Uterus (tissue), 4 donors: ENCODE data around the gene CYGB. TPM values are rescaled to one million over a fixed set of nuclear protein-coding genes. Genes with fewer than 3 reads are reported as not detected.
"Not testable (repeated sequence)": the region's sequence is repeated elsewhere in the genome, so short reads cannot be mapped to it uniquely, and the experiment has no call there.

Experiments
- DNase-seq, 2 donors: peaks; one replicate each; pipeline ENCODE4 v3.0.0-alpha.2; 2019 to 2020
- H3K27ac ChIP-seq, 2 donors: fragments of 200-600 bp; sonication (generic); 1 replicate in 1 of 2; 2 replicates in 1 of 2; pipeline ENCODE4 v1.5.1; 2016 to 2018
- H3K27me3 ChIP-seq, 2 donors: fragments of 200-600 bp; sonication (generic); one replicate each; pipeline ENCODE4 v1.5.1; 2018 to 2019; ENCODE audit warnings: control low read depth in 1 of 2
- H3K36me3 ChIP-seq, 2 donors: fragments of 200-600 bp; sonication (generic); one replicate each; pipeline ENCODE4 v1.5.1; 2019; ENCODE audit warnings: control low read depth in 1 of 2
- H3K4me1 ChIP-seq, 2 donors: fragments of 200-600 bp; sonication (generic); one replicate each; pipeline ENCODE4 v1.5.1; 2018 to 2019; ENCODE audit warnings: control low read depth in 1 of 2
- H3K4me3 ChIP-seq, 2 donors: fragments of 200-600 bp; sonication (generic); 1 replicate in 1 of 2; 2 replicates in 1 of 2; pipeline ENCODE4 v1.5.1; 2018 to 2019; ENCODE audit warnings: mild to moderate bottlenecking in 1 of 2
- H3K9me3 ChIP-seq, 2 donors: fragments of 200-600 bp; sonication (generic); one replicate each; pipeline ENCODE4 v1.5.1; 2019; ENCODE audit warnings: control low read depth in 1 of 2
- CTCF ChIP-seq, 4 experiments: fragments of 200-600 bp in 2 of 4; fragments of 450-650 bp in 2 of 4; sonication (generic) in 2 of 4; IDR thresholded peaks; one replicate each; pipeline ENCODE4 v1.5.1; 2016 to 2019; ENCODE audit warnings: antibody characterized with exemption in 4 of 4, mild to moderate bottlenecking in 2 of 4, moderate library complexity in 1 of 4
- POLR2A ChIP-seq, 2 donors: fragments of 450-650 bp; IDR thresholded peaks; one replicate each; pipeline ENCODE4 v1.6.1; 2016; ENCODE audit warnings: antibody characterized with exemption in 2 of 2, mild to moderate bottlenecking in 1 of 2, moderate library complexity in 1 of 2
- intact Hi-C: fragments of 100-400 bp; cut with DNase I; formaldehyde crosslinking; loops from one replicate; pipeline ENCODE4 v1.15.1; 2023; ENCODE audit warnings: low total_unique reads
- total RNA-seq, 4 donors: library from RNA; depleted of rRNA in 3 of 4; stranded (reverse); fragments of >200 nt in 3 of 4; gene quantifications; one replicate each; pipeline versions ENCODE4 v1.1.0 to v1.2.4, GENCODE V29; 2014 to 2023
- donor health status: DM: yes; HTN: yes; CAD: no.

CYGB gene
- total RNA-seq, 4 donors from 2014 or later = 7.8 to 33.2 (median 19.8) TPM

DNA sequence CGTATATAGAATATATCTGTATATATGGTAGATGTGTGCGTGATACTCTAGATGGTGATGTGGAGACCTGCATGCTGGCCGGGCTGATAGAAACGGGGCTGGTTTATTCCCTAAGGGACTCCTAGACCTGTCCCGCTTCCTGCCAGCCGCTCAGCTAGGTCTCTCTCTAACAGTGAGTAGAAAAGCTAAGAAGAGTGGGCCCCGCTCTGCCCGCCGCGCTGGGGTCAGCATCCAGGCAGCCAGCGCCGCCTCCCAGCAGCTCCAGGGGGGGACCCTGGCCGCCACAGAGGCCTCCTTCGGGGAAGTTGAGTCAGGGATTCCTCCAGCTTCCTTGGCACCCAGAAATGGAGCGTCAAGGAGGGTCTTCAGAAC is 9.4 kb downstream of the CYGB start:
- Histone ChIP-seq H3K27ac (peak overlapping the region; percentile 94 to 95), H3K4me3 (no peak overlapping the region), H3K36me3 (no peaks in the 10 kb centered on the region), H3K9me3 (no peaks in the 10 kb centered on the region), H3K27me3 (no peaks in the 10 kb centered on the region), H3K4me1 (peaks cover 0 to 16% of the 10 kb centered on the region in 2 donors)
- peak in 1 of 2 donors; percentile 54 for DNase-seq
- intact Hi-C loops = no loop called here
- TF ChIP-seq POLR2A (IDR thresholded peaks at IDR 0.05) (no peak), CTCF (IDR thresholded peaks at IDR 0.05) (no peak)

- DNase-seq = peak; percentile 81 to 86
- intact Hi-C loops = no loop called here
- Histone ChIP-seq H3K4me3 (peak overlapping the region in 1 of 2 donors; percentile 2), H3K36me3 (no peaks in the 10 kb centered on the region), H3K27ac (peak overlapping the region; percentile 94 to 95), H3K27me3 (no peaks in the 10 kb centered on the region), H3K4me1 (peaks cover 0 to 16% of the 10 kb centered on the region in 2 donors), H3K9me3 (no peaks in the 10 kb centered on the region)
- TF ChIP-seq POLR2A (IDR thresholded peaks at IDR 0.05) (peak; percentile 49 to 66), CTCF (IDR thresholded peaks at IDR 0.05) (peak in 3 of 4 experiments; percentile 16 to 70 (median 41))
Measured at GRCh38 chr17:76527430-76528111, 9.9 kb downstream of the CYGB start.

GRCh38 chr17:76527016-76527415 is 10.5 kb downstream of the CYGB start:
- H3K36me3 ChIP-seq, H3K4me3 ChIP-seq, H3K27me3 ChIP-seq, intact Hi-C loops, H3K9me3 ChIP-seq, DNase-seq: not testable (repeated sequence)
- Histone ChIP-seq H3K4me1 (peaks cover 0 to 16% of the 10 kb centered on the region in 2 donors), H3K27ac (peak overlapping the region; percentile 94 to 95)

DNA sequence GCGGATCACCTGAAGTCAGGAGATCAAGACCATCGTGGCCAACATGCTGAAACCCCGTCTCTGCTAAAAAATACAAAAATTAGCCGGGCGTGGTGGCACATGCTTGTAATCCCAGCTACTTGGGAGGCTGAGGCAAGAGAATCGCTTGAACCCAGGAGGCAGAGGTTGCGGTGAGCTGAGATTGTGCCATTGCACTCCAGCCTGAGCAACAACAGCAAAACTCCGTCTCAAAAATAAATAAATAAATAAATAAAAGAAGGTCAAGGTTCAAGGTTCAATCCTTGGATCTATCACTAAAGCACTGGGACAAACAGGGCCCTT is 12.0 kb downstream of the CYGB start:
- intact Hi-C loops, H3K27me3 ChIP-seq, DNase-seq, H3K4me3 ChIP-seq, H3K9me3 ChIP-seq, H3K36me3 ChIP-seq: not testable (repeated sequence)
- Histone ChIP-seq H3K27ac (peak overlapping the region in 1 of 2 donors; percentile 68), H3K4me1 (peaks cover 0 to 14% of the 10 kb centered on the region in 2 donors)

DNA sequence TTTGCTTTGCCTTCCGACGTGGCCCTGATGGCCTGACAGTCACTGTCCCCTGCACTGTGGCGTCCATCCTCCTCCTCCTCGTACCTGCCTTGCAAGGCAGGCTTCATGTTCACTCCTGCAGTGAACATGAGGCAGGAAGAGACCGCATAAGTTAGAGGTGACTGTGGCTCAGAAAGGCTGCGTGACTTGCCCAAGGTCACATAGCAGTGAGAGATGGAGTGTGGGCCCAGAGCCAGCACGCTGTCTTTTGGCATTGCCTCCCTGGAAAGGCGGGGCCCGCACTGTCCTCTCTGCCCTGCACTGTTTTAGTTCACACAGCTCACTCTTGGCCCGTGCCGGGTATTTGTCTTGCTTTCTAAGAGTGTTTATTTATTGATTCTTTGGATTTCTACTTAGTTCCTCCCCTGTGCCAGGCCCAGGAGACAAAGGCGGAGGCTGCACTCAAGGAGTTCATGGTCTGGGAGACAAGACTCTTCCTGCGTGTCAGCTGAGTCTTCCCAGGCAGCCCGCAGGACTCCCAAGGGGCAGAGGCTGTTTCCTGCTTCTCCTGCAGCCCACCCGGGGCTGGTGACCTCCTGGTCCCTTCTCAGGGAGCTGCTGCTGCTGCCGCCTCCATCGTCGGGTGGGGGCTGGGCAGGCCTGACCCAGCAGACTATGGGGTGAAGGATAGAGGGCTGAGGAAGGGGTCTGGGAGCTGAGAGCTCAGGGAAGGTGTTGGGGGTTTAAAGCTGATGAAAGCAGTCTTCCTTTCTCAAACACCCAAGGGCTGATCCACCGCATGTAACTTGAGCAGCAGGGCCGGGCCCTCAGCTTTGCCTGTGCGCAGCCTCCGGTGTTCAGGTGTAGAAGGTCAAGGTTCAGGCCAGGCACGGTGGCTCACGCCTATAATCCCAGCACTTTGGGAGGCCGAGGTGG is 12.7 kb downstream of the CYGB start:
- H3K9me3 ChIP-seq = no peaks in the 10 kb centered on the region
- H3K4me1 ChIP-seq = peaks cover 0 to 7% of the 10 kb centered on the region in 2 donors
- DNase-seq = no peak
- no peak for TF ChIP-seq POLR2A (IDR thresholded peaks at IDR 0.05)
- no peak for TF ChIP-seq CTCF (IDR thresholded peaks at IDR 0.05)
- H3K27ac ChIP-seq = peak overlapping the region; percentile 15 to 68
- no peak overlapping the region for H3K4me3 ChIP-seq
- no peaks in the 10 kb centered on the region for H3K27me3 ChIP-seq
- intact Hi-C loops = no loop called here
- no peaks in the 10 kb centered on the region for H3K36me3 ChIP-seq
